H1 (cell line): ENCODE measurements around the gene MAD2L1BP. TPM values are rescaled to one million over a fixed set of nuclear protein-coding genes. Genes with fewer than 3 reads are reported as not detected.

ENCODE experiments used
- CTCF ChIA-PET: fragments of 300-600 bp; sonication (Branson Sonifier 250); formaldehyde crosslinking; loops from one replicate; lab custom pipeline; 2021; ENCODE audit not compliant: partially characterized antibody; lab: Charles Lee
- POLR2A ChIA-PET: fragments of 300-600 bp; sonication (Branson Sonifier 250); formaldehyde crosslinking; loops from one replicate; lab custom pipeline; 2021; ENCODE audit warnings: inconsistent platforms; ENCODE audit not compliant: partially characterized antibody; lab: Charles Lee
- DNase-seq, 2 experiments: peaks; one replicate each; pipeline versions ENCODE4 v3.0.0 to v3.0.0-alpha.2; 2010 to 2022; ENCODE audit warnings: low spot score in 2 of 2, low read depth in 1 of 2, mixed read lengths in 1 of 2
- FAIRE-seq: peaks from 2 replicates; lab custom pipeline; 2011; peaks lifted over from hg19 to GRCh38; lab: Jason Lieb, UNC
- H2AFZ ChIP-seq: 2 replicates; pipeline ENCODE4 v1.8.1; 2012; ENCODE audit warnings: low read length, inconsistent platforms
- H2AK5ac ChIP-seq: 2 replicates; pipeline ENCODE4 v1.6.1; 2013; ENCODE audit warnings: low read depth, low read length
- H2BK120ac ChIP-seq: replicated peaks from 2 replicates; pipeline ENCODE3; 2013; ENCODE audit warnings: low read depth, low read length, inconsistent platforms
- H2BK12ac ChIP-seq: 2 replicates; pipeline ENCODE4 v1.6.1; 2013; ENCODE audit warnings: low read depth, low read length
- H2BK15ac ChIP-seq: 2 replicates; pipeline ENCODE4 v1.6.1; 2013; ENCODE audit warnings: low read length
- H2BK20ac ChIP-seq: 2 replicates; pipeline ENCODE4 v1.6.1; 2013; ENCODE audit warnings: low read length
- H2BK5ac ChIP-seq: 2 replicates; pipeline ENCODE4 v1.6.1; 2013; ENCODE audit warnings: low read depth, low read length
- H3K14ac ChIP-seq: 2 replicates; pipeline ENCODE4 v1.6.1; 2013; ENCODE audit warnings: inconsistent platforms; ENCODE audit not compliant: insufficient read length
- H3K18ac ChIP-seq: 2 replicates; pipeline ENCODE4 v1.6.1; 2013; ENCODE audit warnings: low read length; ENCODE audit errors: extremely low read depth
- H3K23ac ChIP-seq: 2 replicates; pipeline ENCODE4 v1.6.1; 2013; ENCODE audit warnings: inconsistent platforms; ENCODE audit not compliant: insufficient read length
- H3K23me2 ChIP-seq: 2 replicates; pipeline ENCODE4 v1.6.1; 2013; ENCODE audit warnings: low read depth, low read length
- H3K27ac ChIP-seq: 2 replicates; pipeline ENCODE4 v1.6.1; 2011; ENCODE audit warnings: low read depth, low read length, inconsistent platforms
- H3K27me3 ChIP-seq, 4 experiments: replicated peaks in 1 of 4; 1 replicate in 1 of 4; 2 replicates in 3 of 4; pipeline versions ENCODE4 v1.6.1 to v1.8.1; 2011 to 2013; ENCODE audit warnings: low read length in 3 of 4, mild to moderate bottlenecking in 3 of 4, inconsistent platforms in 2 of 4, mixed read lengths in 2 of 4, moderate library complexity in 1 of 4; ENCODE audit not compliant: control insufficient read depth in 3 of 4, insufficient read depth in 3 of 4; ENCODE audit errors: extremely low read depth in 1 of 4
- H3K36me3 ChIP-seq, 4 experiments: 2 replicates each; pipeline versions ENCODE4 v1.6.1 to v1.8.1; 2011 to 2013; ENCODE audit warnings: mild to moderate bottlenecking in 4 of 4, low read length in 3 of 4, moderate library complexity in 2 of 4, control low read depth in 1 of 4, inconsistent platforms in 1 of 4; ENCODE audit not compliant: insufficient read depth in 4 of 4, control insufficient read depth in 2 of 4
- H3K4ac ChIP-seq: replicated peaks from 2 replicates; pipeline ENCODE3; 2013; ENCODE audit warnings: low read length, low read depth, mixed read lengths, inconsistent platforms; ENCODE audit not compliant: insufficient read length
- H3K4me1 ChIP-seq, 4 experiments: replicated peaks in 1 of 4; 1 replicate in 1 of 4; 2 replicates in 3 of 4; pipeline versions ENCODE4 v1.6.1 to v1.8.1; 2011 to 2013; ENCODE audit warnings: low read length in 3 of 4, inconsistent platforms in 2 of 4, mixed read lengths in 1 of 4; ENCODE audit not compliant: insufficient read depth in 4 of 4, control insufficient read depth in 3 of 4
- H3K4me2 ChIP-seq, 2 experiments: 2 replicates each; pipeline versions ENCODE4 v1.6.1 to v1.8.1; 2011 to 2013; ENCODE audit warnings: low read depth in 2 of 2, low read length in 2 of 2, control low read depth in 1 of 2, inconsistent platforms in 1 of 2, mild to moderate bottlenecking in 1 of 2; ENCODE audit not compliant: insufficient read depth in 1 of 2
- H3K4me3 ChIP-seq, 4 experiments: fragments of 200-600, 300-600 bp in 1 of 4; sonication (generic), shearing (Covaris generic), sonication (Bioruptor Twin) in 1 of 4; 2 replicates each; pipeline versions ENCODE4 v1.5.1 to v1.8.1; 2011 to 2016; ENCODE audit warnings: low read length in 4 of 4, low read depth in 3 of 4, control low read depth in 2 of 4, inconsistent platforms in 2 of 4, mild to moderate bottlenecking in 2 of 4, mixed read lengths in 1 of 4, moderate library complexity in 1 of 4; ENCODE audit not compliant: insufficient read depth in 2 of 4; ENCODE audit errors: extremely low read depth in 1 of 4
- H3K56ac ChIP-seq: replicated peaks from 2 replicates; pipeline ENCODE3; 2013; ENCODE audit warnings: low read depth, mild to moderate bottlenecking, mixed read lengths, low read length, inconsistent platforms; ENCODE audit not compliant: insufficient read length
- H3K79me1 ChIP-seq: 2 replicates; pipeline ENCODE4 v1.6.1; 2013; ENCODE audit warnings: low read depth, low read length, control low read depth
- H3K79me2 ChIP-seq, 2 experiments: 2 replicates each; pipeline versions ENCODE4 v1.6.1 to v1.8.1; 2012 to 2013; ENCODE audit warnings: low read length in 2 of 2, mild to moderate bottlenecking in 2 of 2, inconsistent platforms in 1 of 2; ENCODE audit not compliant: insufficient read depth in 2 of 2, control insufficient read depth in 1 of 2
- H3K9ac ChIP-seq, 4 experiments: replicated peaks in 1 of 4; 1 replicate in 1 of 4; 2 replicates in 3 of 4; pipeline versions ENCODE4 v1.6.1 to v1.8.1; 2011 to 2013; ENCODE audit warnings: low read depth in 3 of 4, low read length in 3 of 4, control low read depth in 2 of 4, mild to moderate bottlenecking in 2 of 4, moderate library complexity in 2 of 4, inconsistent platforms in 1 of 4; ENCODE audit errors: extremely low read depth in 1 of 4
- H3K9me3 ChIP-seq, 2 experiments: 2 replicates each; pipeline versions ENCODE4 v1.6.1 to v1.8.1; 2012 to 2013; ENCODE audit warnings: mild to moderate bottlenecking in 2 of 2, moderate library complexity in 2 of 2, control low read depth in 1 of 2, inconsistent platforms in 1 of 2, low read depth in 1 of 2, low read length in 1 of 2, mixed read lengths in 1 of 2; ENCODE audit not compliant: insufficient read depth in 2 of 2
- H4K20me1 ChIP-seq, 2 experiments: replicated peaks in 1 of 2; 2 replicates each; pipeline versions ENCODE3 to v1.8.1; 2011 to 2013; ENCODE audit warnings: inconsistent platforms in 2 of 2, low read length in 2 of 2, mild to moderate bottlenecking in 1 of 2; ENCODE audit not compliant: insufficient read depth in 2 of 2, control insufficient read depth in 1 of 2
- H4K5ac ChIP-seq: 2 replicates; pipeline ENCODE4 v1.6.1; 2013; ENCODE audit warnings: low read length, low read depth, mixed read lengths, inconsistent platforms; ENCODE audit not compliant: insufficient read length
- H4K8ac ChIP-seq: 2 replicates; pipeline ENCODE4 v1.8.0; 2013; ENCODE audit warnings: mild to moderate bottlenecking, moderate library complexity, low read length, inconsistent platforms; ENCODE audit not compliant: insufficient read depth; ENCODE audit errors: extremely low read depth
- H4K91ac ChIP-seq: replicated peaks from 2 replicates; pipeline ENCODE3; 2013; ENCODE audit warnings: low read length, mixed read lengths, inconsistent platforms; ENCODE audit not compliant: insufficient read length
- ATF3 ChIP-seq: IDR thresholded peaks from 2 replicates; pipeline ENCODE4 v1.6.1; 2011; ENCODE audit warnings: low read depth, mild to moderate bottlenecking, low read length; ENCODE audit not compliant: insufficient read depth
- CEBPB ChIP-seq: IDR thresholded peaks from 2 replicates; pipeline ENCODE4 v1.6.1; 2012; ENCODE audit warnings: low read depth, low read length
- CTCF ChIP-seq, 3 experiments: IDR thresholded peaks; 1 replicate in 2 of 3; 2 replicates in 1 of 3; pipeline versions ENCODE4 v1.5.1 to v1.6.1; 2011; ENCODE audit warnings: low read length in 3 of 3, mild to moderate bottlenecking in 3 of 3, inconsistent platforms in 2 of 3, low read depth in 1 of 3, moderate library complexity in 1 of 3; ENCODE audit not compliant: insufficient read depth in 1 of 3; ENCODE audit errors: control extremely low read depth in 1 of 3
- HDAC6 ChIP-seq: IDR thresholded peaks from one replicate; pipeline ENCODE4 v1.7.1; 2012; ENCODE audit warnings: low read depth, mild to moderate bottlenecking, inconsistent platforms, low read length, moderate library complexity
- KDM1A ChIP-seq: fragments of 200-600, 300-600 bp; sonication (generic); IDR thresholded peaks from 2 replicates; pipeline ENCODE4 v1.7.1; 2016; ENCODE audit warnings: mild to moderate bottlenecking, low read length, borderline replicate concordance
- MAFK ChIP-seq: IDR thresholded peaks from 2 replicates; pipeline ENCODE4 v1.6.1; 2012; ENCODE audit warnings: low read depth, mild to moderate bottlenecking, improper control_type of control experiment, low read length
- POLR2A ChIP-seq, 2 experiments: IDR thresholded peaks; 1 replicate in 1 of 2; 2 replicates in 1 of 2; pipeline ENCODE4 v1.6.1; 2011; ENCODE audit warnings: low read depth in 2 of 2, low read length in 2 of 2, mild to moderate bottlenecking in 2 of 2; ENCODE audit errors: control extremely low read depth in 1 of 2
- SIN3A ChIP-seq, 2 experiments: IDR thresholded peaks in 1 of 2; conservative IDR thresholded peaks in 1 of 2; 2 replicates each; pipeline ENCODE4 v1.6.1; 2011 to 2012; ENCODE audit warnings: low read length in 2 of 2, improper control_type of control experiment in 1 of 2, low read depth in 1 of 2, mild to moderate bottlenecking in 1 of 2
- SIRT6 ChIP-seq: IDR thresholded peaks from one replicate; pipeline ENCODE4 v1.7.1; 2012; ENCODE audit warnings: low read length, inconsistent platforms
- SUZ12 ChIP-seq: fragments of 200-600 bp; sonication (generic); IDR thresholded peaks from 2 replicates; pipeline ENCODE4 v1.6.1; 2012; ENCODE audit warnings: mild to moderate bottlenecking, inconsistent platforms, low read length, moderate library complexity, mixed read lengths
- TAF7 ChIP-seq: optimal IDR thresholded peaks from 2 replicates; pipeline ENCODE3; 2011; ENCODE audit warnings: low read depth, mild to moderate bottlenecking, inconsistent platforms, low read length, moderate library complexity, borderline replicate concordance
- WGBS, 2 experiments: shearing (Covaris generic) in 1 of 2; methylation state at CpG; one replicate each; pipeline versions ENCODE4 v1.1.6 to v1.1.7; 2013 to 2015; ENCODE audit warnings: low lambda C conversion rate in 2 of 2, mixed read lengths in 2 of 2, inconsistent platforms in 1 of 2, low coverage in 1 of 2, missing lambda C conversion rate in 1 of 2; ENCODE audit not compliant: insufficient replicate concordance in 2 of 2, insufficient coverage in 1 of 2, insufficient read length in 1 of 2; ENCODE audit errors: extremely low coverage in 1 of 2, missing lambda C conversion rate in 1 of 2; 5-methylcytosine and 5-hydroxymethylcytosine counted together
- polyA plus RNA-seq, 7 experiments: library from polyadenylated mRNA; depleted of rRNA in 3 of 7; stranded (reverse) in 5 of 7; unstranded in 2 of 7; fragments of >200 nt in 5 of 7; fragments of 200-250 nt in 2 of 7; gene quantifications; 1 replicate in 5 of 7; 2 replicates in 1 of 7; 4 replicates in 1 of 7; pipeline versions ENCODE4 v1.2.1 to v1.2.3, GENCODE V29; 2011 to 2013; ENCODE audit warnings: missing spikeins in 2 of 7, mixed read lengths in 2 of 7
- total RNA-seq: library from RNA; stranded (reverse); fragmentation: NEBNext Ultra II Directional; extraction: Animal tissue kit (Norgen Biotek cat#: 25700); gene quantifications from 2 replicates; pipeline ENCODE4 v1.2.1, GENCODE V29; 2021

The MAD2L1BP gene
- total and polyA plus RNA-seq, 2 of the 8 experiments (the other 6 are each of a cell fraction or from before 2014, with no cell fraction given) = 35.5 to 70.0 TPM

GRCh38 chr6:43679057-43679456, 43.4 kb downstream of the MAD2L1BP start:
- Histone ChIP-seq H2BK5ac (no peak overlapping the region), H3K79me2 (peaks cover under 1 to 32% of the 10 kb centered on the region in 2 experiments), H3K79me1 (peaks cover 18% of the 10 kb centered on the region), H3K27me3 (no peaks in the 10 kb centered on the region), H3K18ac (no peak overlapping the region), H3K23ac (no peak overlapping the region), H3K27ac (no peak overlapping the region), H3K4me1 (0 out of 7 replicates have a peak, but pooled peaks cover 0 to 5% (median 0%) of the 10 kb centered on the region in 4 experiments), H4K5ac (no peak overlapping the region), H3K36me3 (peaks cover 29 to 56% (median 43%) of the 10 kb centered on the region in 4 experiments), H3K9ac (no peak overlapping the region), H3K4me2 (no peak overlapping the region), H2BK20ac (no peak overlapping the region), H2BK120ac (no peak overlapping the region), H4K91ac (no peak overlapping the region), H3K4me3 (no peak overlapping the region), H3K23me2 (no peaks in the 10 kb centered on the region), H2BK15ac (no peak overlapping the region), H3K14ac (no peak overlapping the region), H2AK5ac (no peak overlapping the region), H3K4ac (no peak overlapping the region), H3K56ac (no peak overlapping the region), H4K8ac (no peak overlapping the region), H2AFZ (no peak overlapping the region), H4K20me1 (peaks cover 2 to 20% of the 10 kb centered on the region in 2 experiments), H3K9me3 (no peaks in the 10 kb centered on the region), H2BK12ac (no peak overlapping the region)
- DNase-seq (no peak), FAIRE-seq (no peak)
- ChIA-PET CTCF (interaction anchor here (0.6 to 5.2 kb wide), 4 partner anchors 11 to 400 kb away, joined by 3 to 58 read pairs (median 4); no protein-coding TSS in a partner anchor), POLR2A (interaction anchor here (1.4 to 2.3 kb wide), 3 partner anchors 12 to 64 kb away, joined by 3 to 10 read pairs (median 4); no protein-coding TSS in a partner anchor)
- 86% methylated on average over 6 of the region's 6 CpGs; no CpG with 5 or more reads in 1 of the 2 experiments for WGBS, 2 experiments
- no peak for TF ChIP-seq SUZ12
- TF ChIP-seq CEBPB = no peak
- no peak for TF ChIP-seq SIRT6
- TF ChIP-seq SIN3A (conservative IDR thresholded peaks at IDR 0.05 in 1 of 2, IDR thresholded peaks at IDR 0.05 in 1 of 2; ENCODE audit: low read depth in 1 of 2, low read length in 2 of 2) = no peak
- no peak for TF ChIP-seq HDAC6
- no peak for TF ChIP-seq CTCF (IDR thresholded peaks at IDR 0.05; ENCODE audit: control extremely low read depth in 1 of 3, insufficient read depth in 1 of 3, low read depth in 1 of 3, low read length in 3 of 3)
- no peak for TF ChIP-seq MAFK
- TF ChIP-seq ATF3 = no peak
- TF ChIP-seq KDM1A = no peak
- TF ChIP-seq TAF7 = no peak
- no peak for TF ChIP-seq POLR2A (IDR thresholded peaks at IDR 0.05; ENCODE audit: control extremely low read depth in 1 of 2, low read depth in 2 of 2, low read length in 2 of 2)
